HG02840 (cell line): ENCODE results near the gene ZNF211.

ENCODE experiments used
- ATAC-seq: cut with Tn5 transposase; IDR thresholded peaks from one replicate; pipeline ENCODE4 v1.9.1; 2021; ENCODE audit warnings: mild to moderate bottlenecking, moderate library complexity, moderate number of reproducible peaks; ENCODE audit not compliant: unreplicated experiment, low FRiP score

ZNF211 gene

DNA sequence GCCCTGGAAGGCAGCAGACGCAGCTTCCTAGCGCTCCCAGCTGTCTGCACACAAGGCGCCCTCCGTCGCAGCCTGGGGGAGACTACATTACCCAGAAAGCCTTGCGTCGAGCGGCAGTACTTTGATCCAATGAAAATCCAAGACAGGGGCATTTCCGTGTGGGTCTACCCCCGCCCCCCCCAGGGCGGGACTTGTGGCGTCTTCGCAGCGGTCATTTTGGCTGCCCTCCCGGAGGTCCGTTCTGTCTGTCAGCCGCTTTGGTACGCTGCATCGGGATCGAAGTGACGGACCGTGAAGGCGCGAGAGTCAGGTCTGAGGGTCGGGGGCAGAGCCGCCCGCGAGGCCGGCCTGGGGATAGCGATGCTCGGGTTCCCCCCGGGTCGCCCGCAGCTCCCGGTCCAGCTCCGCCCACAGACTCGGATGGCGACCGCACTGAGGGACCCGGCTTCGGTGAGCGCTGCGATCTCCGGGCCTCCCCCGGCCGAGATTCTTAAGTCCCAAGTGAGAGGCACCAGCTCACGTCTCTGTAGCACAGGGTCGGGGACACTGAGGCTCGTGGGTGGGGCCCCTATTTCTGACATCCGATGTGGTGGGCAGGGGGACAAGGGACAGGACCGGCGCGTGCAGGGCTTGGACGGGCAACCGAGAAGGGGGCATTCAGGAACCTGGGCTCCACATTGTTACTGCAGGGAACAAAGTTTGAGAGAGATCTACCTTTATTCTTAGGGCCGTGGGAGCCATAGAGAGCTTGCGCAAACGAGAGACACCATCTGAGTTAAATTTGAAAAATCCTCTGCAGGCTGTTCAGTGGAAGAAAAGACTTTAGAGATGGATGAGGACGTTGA lies at the start of gene ZNF211:
Gene ZNF211, plus strand, starts transcription at position 182 of the 845 bp plus-strand sequence. Its CDS starts 179 bp downstream, at position 361.
- peak; percentile 93 for ATAC-seq

GRCh38 chr19:57583521-57584416 lies 49.2 kb upstream of the ZNF211 start, which contains the start of gene ZIK1:
ZIK1 (plus strand) TSS chr19:57584145; CDS start chr19:57584357, 212 bp downstream.
- peak; percentile 81 for ATAC-seq

- no peak for ATAC-seq
Measured at GRCh38 chr19:57587529-57587928, 45.4 kb upstream of the ZNF211 start.

- ATAC-seq = no peak
Measured at GRCh38 chr19:57599377-57599760, 33.6 kb upstream of the ZNF211 start.

DNA sequence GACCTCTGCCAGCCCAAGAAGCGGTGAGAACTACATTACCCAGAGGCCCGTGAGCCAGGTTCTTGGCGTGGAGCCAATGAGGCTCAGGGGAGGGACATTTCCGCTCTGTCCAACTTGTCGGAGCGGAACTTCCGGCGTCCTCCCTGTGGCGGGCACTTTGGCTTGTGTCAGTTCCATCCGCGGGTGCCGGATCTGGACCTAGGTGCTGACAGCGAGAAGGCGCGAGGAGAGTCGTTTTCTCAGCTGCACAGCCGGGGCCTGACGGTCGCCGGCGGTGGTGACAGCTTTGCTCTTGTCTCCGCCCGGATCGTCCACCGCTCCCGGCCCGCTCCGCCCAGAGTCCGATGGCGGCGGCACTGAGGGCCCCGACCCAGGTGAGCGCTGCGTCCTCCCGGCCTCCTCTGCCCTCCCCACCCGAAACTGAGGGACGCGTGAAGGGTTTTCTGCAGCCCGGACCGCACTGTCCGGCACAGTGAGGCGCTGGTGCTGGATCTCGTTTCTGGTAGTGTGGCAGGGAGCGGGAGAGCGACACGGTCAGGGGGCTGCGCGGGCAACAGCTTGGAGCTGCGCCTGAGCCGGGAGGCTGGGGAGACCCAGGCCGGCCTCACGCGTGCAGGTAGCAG lies 33.1 kb upstream of the ZNF211 start, which contains the start of gene ZNF530:
Gene ZNF530, plus strand, starts transcription at position 125 of the 623 bp plus-strand sequence. CDS start 4,461 bp downstream, outside the sequence.
- ATAC-seq = peak; percentile 92

DNA sequence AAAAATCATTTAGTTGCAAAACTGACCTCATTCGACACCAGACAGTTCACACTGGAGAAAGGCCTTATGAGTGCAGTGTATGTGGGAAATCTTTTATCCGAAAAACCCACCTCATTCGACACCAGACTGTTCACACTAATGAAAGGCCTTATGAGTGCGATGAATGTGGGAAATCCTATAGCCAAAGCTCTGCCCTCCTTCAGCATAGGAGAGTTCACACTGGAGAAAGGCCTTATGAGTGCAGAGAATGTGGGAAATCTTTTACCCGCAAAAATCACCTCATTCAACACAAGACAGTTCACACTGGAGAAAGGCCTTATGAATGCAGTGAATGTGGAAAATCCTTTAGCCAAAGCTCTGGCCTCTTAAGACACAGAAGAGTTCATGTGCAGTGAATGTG lies 26.0 kb upstream of the ZNF211 start:
- ATAC-seq = no peak

GRCh38 chr19:57611113-57611512 lies 21.9 kb upstream of the ZNF211 start:
- ATAC-seq = no peak

- ATAC-seq = peak; percentile 93
Measured at GRCh38 chr19:57613941-57614743, 18.8 kb upstream of the ZNF211 start, which contains the start of gene ZNF134. ZNF134 (plus strand) TSS chr19:57614242; CDS start chr19:57619469, 5,227 bp downstream.

GRCh38 chr19:57615346-57615745 lies 17.6 kb upstream of the ZNF211 start:
- ATAC-seq = no peak

GRCh38 chr19:57620673-57621348 lies 12.2 kb upstream of the ZNF211 start:
- ATAC-seq = no peak

DNA sequence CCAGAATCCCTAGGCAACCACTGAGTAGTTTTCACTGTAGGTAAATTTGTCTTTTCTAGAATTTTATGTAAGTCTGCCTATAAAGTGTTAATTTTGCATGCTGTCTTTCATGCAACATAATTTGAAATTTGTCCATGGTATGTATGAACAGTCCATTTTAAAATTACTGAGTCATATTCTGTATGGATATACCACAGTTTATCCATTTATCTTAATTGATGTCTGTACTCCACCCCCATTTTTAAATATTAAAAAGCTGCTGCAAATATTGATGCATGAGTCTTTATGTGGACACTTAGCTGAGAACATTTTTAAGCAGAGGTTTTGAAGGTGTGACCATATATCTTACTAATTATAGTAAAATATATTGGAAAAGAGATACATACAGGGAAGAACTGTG lies 9.9 kb upstream of the ZNF211 start:
- ATAC-seq = no peak

- no peak for ATAC-seq
Measured at GRCh38 chr19:57633832-57634131, 814 bp downstream of the ZNF211 start.

DNA sequence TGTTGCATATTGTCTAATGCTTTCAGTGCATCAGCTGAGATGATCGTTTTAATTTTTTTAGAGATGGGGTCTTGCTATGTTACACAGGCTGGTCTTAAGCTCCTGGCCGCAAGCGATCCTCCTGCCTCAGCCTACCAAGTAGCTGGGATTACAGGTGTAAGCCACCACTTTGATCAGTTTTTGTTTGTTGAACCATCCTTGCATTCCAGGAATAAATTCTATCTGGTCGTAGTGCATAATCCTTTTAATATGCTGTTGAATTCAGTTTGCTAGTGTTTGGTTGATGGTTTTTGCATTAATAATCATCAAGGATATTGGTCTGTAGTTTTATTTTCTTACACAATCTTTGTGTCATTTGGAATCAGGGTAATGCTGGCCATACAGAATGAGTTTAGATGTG lies 4.4 kb downstream of the ZNF211 start:
- ATAC-seq = no peak

GRCh38 chr19:57641715-57642234 lies 8.8 kb downstream of the ZNF211 start:
- ATAC-seq = no peak

DNA sequence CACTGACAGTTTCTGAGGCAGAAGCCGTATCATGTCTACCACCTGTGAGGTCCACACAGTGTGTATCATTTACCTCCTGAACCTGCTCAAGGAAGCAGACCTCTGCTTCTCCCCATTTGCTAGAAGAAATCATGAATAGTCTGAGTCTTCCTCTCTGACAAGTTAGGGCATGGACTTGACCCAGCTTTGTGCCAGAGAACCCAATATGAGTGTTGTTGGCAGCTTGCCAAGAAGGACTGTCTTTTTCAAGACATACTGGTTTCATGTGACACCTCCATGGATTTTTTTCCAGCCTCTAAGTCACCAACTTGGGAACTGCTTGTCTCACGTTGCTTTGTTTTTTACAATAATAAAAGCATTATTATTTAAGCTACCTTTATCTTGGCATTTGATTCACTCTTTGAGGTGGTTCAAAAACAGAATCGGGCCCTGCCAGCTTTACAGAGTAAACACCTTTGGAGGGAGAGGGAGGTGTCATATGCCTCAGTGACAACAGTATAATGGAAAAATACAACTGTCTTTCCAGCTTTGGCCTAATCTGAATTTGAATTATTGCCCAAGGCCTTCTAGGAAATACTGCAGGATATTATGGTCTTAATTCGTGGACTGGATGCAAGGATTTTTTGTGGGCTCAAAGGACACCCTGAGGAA lies 9.6 kb downstream of the ZNF211 start:
- no peak for ATAC-seq

DNA sequence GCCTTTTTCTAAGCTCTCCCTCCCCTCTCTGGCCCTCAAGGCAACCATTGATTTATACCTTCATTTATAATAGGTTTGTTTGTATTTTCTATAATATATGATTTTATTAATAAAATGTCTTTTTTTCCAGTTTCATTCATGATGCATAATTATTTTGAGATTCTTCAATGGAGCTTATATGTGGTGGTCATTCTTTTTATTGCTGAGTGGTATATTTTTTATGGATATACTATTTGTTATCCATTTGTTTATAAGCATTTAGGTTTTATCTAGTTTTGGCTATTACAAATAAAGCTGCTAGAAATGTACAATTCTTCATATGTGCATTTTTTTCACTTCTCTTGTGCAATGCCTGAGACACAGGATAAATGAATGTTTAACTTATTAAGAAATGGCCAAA lies 10.8 kb downstream of the ZNF211 start:
- ATAC-seq = no peak

DNA sequence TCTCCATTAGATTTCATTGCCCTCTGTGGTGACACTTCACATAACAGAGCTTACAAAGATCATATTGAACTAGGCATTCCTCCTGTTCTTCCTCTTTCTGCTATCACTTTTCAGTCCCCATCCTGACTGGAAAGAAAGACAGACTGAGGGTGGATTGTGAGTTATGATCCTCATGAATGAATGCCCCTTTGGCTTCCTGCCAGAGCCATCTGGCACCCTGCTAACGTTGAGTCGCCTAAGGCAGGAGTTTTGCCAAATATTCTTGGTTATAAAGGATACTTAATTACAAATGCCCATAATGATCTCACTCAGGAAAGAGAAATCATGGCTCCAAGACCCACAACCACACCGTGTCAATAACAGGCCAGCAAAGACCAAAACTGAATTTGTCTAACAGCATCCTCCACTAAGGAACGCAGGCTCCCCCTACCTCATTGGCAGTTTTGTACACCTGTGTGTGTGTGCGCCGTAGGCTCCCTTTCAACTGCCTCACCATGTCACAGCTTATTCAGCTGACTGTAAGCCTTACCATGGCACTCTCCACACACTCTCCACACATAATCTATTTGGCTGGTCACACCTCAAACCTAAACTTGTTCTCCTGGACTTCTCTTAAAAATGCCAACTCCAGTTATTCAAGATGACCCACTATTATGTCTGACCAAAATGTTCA lies 15.5 kb downstream of the ZNF211 start:
- no peak for ATAC-seq

- ATAC-seq = no peak
Measured at GRCh38 chr19:57651654-57651996, 18.7 kb downstream of the ZNF211 start.
